ENCODE data around the gene CRISP1. TPM values are rescaled to one million over a fixed set of nuclear protein-coding genes. Genes with fewer than 3 reads are reported as not detected.

Gene CRISP1
- total RNA-seq, 4 donors from 2014 or later = not detected

- H3K27ac ChIP-seq = no peak overlapping the region
Measured at GRCh38 chr6:49888742-49889431, 22.6 kb upstream of the CRISP1 start.

GRCh38 chr6:49868951-49869529 lies 2.7 kb upstream of the CRISP1 start:
- in situ Hi-C loops (cut with MboI; ENCODE audit: low pct_ligation_motif_present in 1 of 4, low pct_unique_long_range_greater_than_20kb in 1 of 4, low sequenced_read_pairs in 3 of 4) = no loop called here
- no peaks in the 10 kb centered on the region for H3K27me3 ChIP-seq
- intact Hi-C loops (cut with DNase I; ENCODE audit: low total_unique reads) = no loop called here
- H3K4me1 ChIP-seq = no peaks in the 10 kb centered on the region
- no peak overlapping the region for H3K4me3 ChIP-seq
- 36% methylated on average over 2 of the region's 2 CpGs; no CpG with 5 or more reads in 1 of the 2 donors for WGBS, 2 donors (ENCODE audit: low coverage in 1 of 2)
- H3K27ac ChIP-seq = no peak overlapping the region
- TF ChIP-seq POLR2AphosphoS5 (IDR thresholded peaks at IDR 0.05) (no peak), EP300 (IDR thresholded peaks at IDR 0.05; ENCODE audit: low read depth) (no peak), POLR2A (IDR thresholded peaks at IDR 0.05) (no peak)
- DNase-seq = no peak
- H3K9me3 ChIP-seq = no peaks in the 10 kb centered on the region
- H3K36me3 ChIP-seq = no peaks in the 10 kb centered on the region

More at GRCh38 chr6:49888742-49889431, 22.6 kb upstream of the CRISP1 start:
- H3K27me3 ChIP-seq = no peaks in the 10 kb centered on the region
- in situ Hi-C loops (cut with MboI; ENCODE audit: low pct_ligation_motif_present in 1 of 4, low pct_unique_long_range_greater_than_20kb in 1 of 4, low sequenced_read_pairs in 3 of 4) = no loop called here
- no peak overlapping the region for H3K4me3 ChIP-seq
- no peaks in the 10 kb centered on the region for H3K9me3 ChIP-seq
- H3K4me1 ChIP-seq = no peaks in the 10 kb centered on the region
- WGBS, 2 donors (ENCODE audit: low coverage in 1 of 2) = 47 to 70% methylated on average over 5 of the region's 5 CpGs
- intact Hi-C loops (cut with DNase I; ENCODE audit: low total_unique reads) = no loop called here
- H3K36me3 ChIP-seq = no peaks in the 10 kb centered on the region
- TF ChIP-seq POLR2A (IDR thresholded peaks at IDR 0.05) (no peak), EP300 (IDR thresholded peaks at IDR 0.05; ENCODE audit: low read depth) (no peak), POLR2AphosphoS5 (IDR thresholded peaks at IDR 0.05) (no peak), CTCF (IDR thresholded peaks at IDR 0.05) (no peak)
- no peak for DNase-seq

- TF ChIP-seq EP300 (IDR thresholded peaks at IDR 0.05; ENCODE audit: low read depth) (no peak), POLR2AphosphoS5 (IDR thresholded peaks at IDR 0.05) (no peak), CTCF (IDR thresholded peaks at IDR 0.05) (no peak), POLR2A (IDR thresholded peaks at IDR 0.05) (no peak)
- Histone ChIP-seq H3K27ac (no peak overlapping the region), H3K4me3 (no peak overlapping the region), H3K4me1 (no peaks in the 10 kb centered on the region), H3K36me3 (no peaks in the 10 kb centered on the region), H3K27me3 (no peaks in the 10 kb centered on the region), H3K9me3 (no peaks in the 10 kb centered on the region)
- in situ Hi-C loops (cut with MboI; ENCODE audit: low pct_ligation_motif_present in 1 of 4, low pct_unique_long_range_greater_than_20kb in 1 of 4, low sequenced_read_pairs in 3 of 4) = no loop called here
- WGBS, 2 donors (ENCODE audit: low coverage in 1 of 2) = 73 to 78% methylated on average over 2 of the region's 2 CpGs
- no peak for DNase-seq
- intact Hi-C loops (cut with DNase I; ENCODE audit: low total_unique reads) = no loop called here
Measured at GRCh38 chr6:49856282-49856681, 10.1 kb downstream of the CRISP1 start.

- Histone ChIP-seq H3K4me1 (no peaks in the 10 kb centered on the region), H3K36me3 (no peaks in the 10 kb centered on the region), H3K9me3 (no peaks in the 10 kb centered on the region), H3K4me3 (no peak overlapping the region), H3K27ac (no peak overlapping the region), H3K27me3 (no peaks in the 10 kb centered on the region)
- no peak for TF ChIP-seq EP300 (IDR thresholded peaks at IDR 0.05; ENCODE audit: low read depth)
- no peak for TF ChIP-seq POLR2AphosphoS5 (IDR thresholded peaks at IDR 0.05)
- TF ChIP-seq CTCF (IDR thresholded peaks at IDR 0.05) = no peak
- no peak for TF ChIP-seq POLR2A (IDR thresholded peaks at IDR 0.05)
- 44 to 64% methylated on average over 3 to 4 of the region's 4 CpGs for WGBS, 2 donors (ENCODE audit: low coverage in 1 of 2)
- in situ Hi-C loops (cut with MboI; ENCODE audit: low pct_ligation_motif_present in 1 of 4, low pct_unique_long_range_greater_than_20kb in 1 of 4, low sequenced_read_pairs in 3 of 4) (no loop called here), intact Hi-C loops (cut with DNase I; ENCODE audit: low total_unique reads) (no loop called here)
- DNase-seq = no peak
Measured at GRCh38 chr6:49855221-49855620, 11.1 kb downstream of the CRISP1 start.

Measured in transverse colon (tissue), 4 donors.